Right lung (tissue), 5 donors: ENCODE results near the gene ROM1. TPM values are rescaled to one million over a fixed set of nuclear protein-coding genes. Genes with fewer than 3 reads are reported as not detected.
"Not testable (repeated sequence)": the region's sequence is repeated elsewhere in the genome, so short reads cannot be mapped to it uniquely, and the experiment has no call there.

Experiments
- DNase-seq, 2 donors: peaks; one replicate each; pipeline ENCODE4 v3.0.0-alpha.2; 2013
- polyA plus RNA-seq, 5 donors: library from polyadenylated mRNA; unstranded; fragments of 120-200 nt; gene quantifications; one replicate each; pipeline versions ENCODE4 v1.2.1 to v1.2.3, GENCODE V29; 2013; ENCODE audit warnings: inconsistent platforms in 1 of 5, low replicate concordance in 1 of 5; ENCODE audit not compliant: insufficient read length in 5 of 5, insufficient read depth in 1 of 5

Gene ROM1
- polyA plus RNA-seq, 5 donors = 3.3 to 7.5 (median 4.8) TPM

GRCh38 chr11:62581735-62582134 lies 31.3 kb upstream of the ROM1 start:
- not testable (repeated sequence) for DNase-seq

GRCh38 chr11:62585356-62585755 lies 27.7 kb upstream of the ROM1 start:
- DNase-seq = not testable (repeated sequence)

- DNase-seq = no peak
Measured at GRCh38 chr11:62588966-62589637, 24.0 kb upstream of the ROM1 start.

- DNase-seq = peak; percentile 96 to 97
Measured at GRCh38 chr11:62591448-62592145, 21.5 kb upstream of the ROM1 start, which contains the start of gene TUT1. Gene TUT1 (minus strand): TSS chr11:62591523. CDS start chr11:62591485, 38 bp downstream.

GRCh38 chr11:62592146-62592815 lies 20.8 kb upstream of the ROM1 start:
- no peak for DNase-seq

GRCh38 chr11:62592989-62593421 lies 20.1 kb upstream of the ROM1 start:
- no peak for DNase-seq

GRCh38 chr11:62593434-62594044 lies 19.5 kb upstream of the ROM1 start:
- DNase-seq = peak in 1 of 2 donors; percentile 42

GRCh38 chr11:62595124-62595523 lies 17.9 kb upstream of the ROM1 start:
- no peak for DNase-seq

GRCh38 chr11:62599069-62599696 lies 13.9 kb upstream of the ROM1 start:
- DNase-seq = peak; percentile 90 to 92

- no peak for DNase-seq
Measured at GRCh38 chr11:62599901-62600300, 13.2 kb upstream of the ROM1 start.

- no peak for DNase-seq
Measured at GRCh38 chr11:62600367-62601121, 12.5 kb upstream of the ROM1 start.

GRCh38 chr11:62601122-62601371 lies 12.0 kb upstream of the ROM1 start:
- no peak for DNase-seq

- peak; percentile 97 to 98 for DNase-seq
Measured at GRCh38 chr11:62601372-62602140, 11.5 kb upstream of the ROM1 start, which contains the start of gene MTA2. Gene MTA2 (minus strand): TSS chr11:62601865. CDS start chr11:62601450, 415 bp downstream.

GRCh38 chr11:62602141-62603071 lies 10.7 kb upstream of the ROM1 start:
- peak; percentile 50 to 72 for DNase-seq

- DNase-seq = no peak
Measured at GRCh38 chr11:62603072-62603408, 10.0 kb upstream of the ROM1 start.

GRCh38 chr11:62603776-62604299 lies 9.2 kb upstream of the ROM1 start:
- no peak for DNase-seq

GRCh38 chr11:62604460-62605120 lies 8.5 kb upstream of the ROM1 start:
- DNase-seq = no peak

GRCh38 chr11:62605467-62605866 lies 7.6 kb upstream of the ROM1 start:
- no peak for DNase-seq
